GM18868 (cell line): ENCODE data around the gene CFAP97.
"Not testable (repeated sequence)": the region's sequence is repeated elsewhere in the genome, so short reads cannot be mapped to it uniquely, and the experiment has no call there.

ENCODE experiments used
- ATAC-seq: cut with Tn5 transposase; IDR thresholded peaks from one replicate; pipeline ENCODE4 v1.9.1; 2021; ENCODE audit warnings: mild to moderate bottlenecking, moderate library complexity; ENCODE audit not compliant: unreplicated experiment

CFAP97 gene

DNA sequence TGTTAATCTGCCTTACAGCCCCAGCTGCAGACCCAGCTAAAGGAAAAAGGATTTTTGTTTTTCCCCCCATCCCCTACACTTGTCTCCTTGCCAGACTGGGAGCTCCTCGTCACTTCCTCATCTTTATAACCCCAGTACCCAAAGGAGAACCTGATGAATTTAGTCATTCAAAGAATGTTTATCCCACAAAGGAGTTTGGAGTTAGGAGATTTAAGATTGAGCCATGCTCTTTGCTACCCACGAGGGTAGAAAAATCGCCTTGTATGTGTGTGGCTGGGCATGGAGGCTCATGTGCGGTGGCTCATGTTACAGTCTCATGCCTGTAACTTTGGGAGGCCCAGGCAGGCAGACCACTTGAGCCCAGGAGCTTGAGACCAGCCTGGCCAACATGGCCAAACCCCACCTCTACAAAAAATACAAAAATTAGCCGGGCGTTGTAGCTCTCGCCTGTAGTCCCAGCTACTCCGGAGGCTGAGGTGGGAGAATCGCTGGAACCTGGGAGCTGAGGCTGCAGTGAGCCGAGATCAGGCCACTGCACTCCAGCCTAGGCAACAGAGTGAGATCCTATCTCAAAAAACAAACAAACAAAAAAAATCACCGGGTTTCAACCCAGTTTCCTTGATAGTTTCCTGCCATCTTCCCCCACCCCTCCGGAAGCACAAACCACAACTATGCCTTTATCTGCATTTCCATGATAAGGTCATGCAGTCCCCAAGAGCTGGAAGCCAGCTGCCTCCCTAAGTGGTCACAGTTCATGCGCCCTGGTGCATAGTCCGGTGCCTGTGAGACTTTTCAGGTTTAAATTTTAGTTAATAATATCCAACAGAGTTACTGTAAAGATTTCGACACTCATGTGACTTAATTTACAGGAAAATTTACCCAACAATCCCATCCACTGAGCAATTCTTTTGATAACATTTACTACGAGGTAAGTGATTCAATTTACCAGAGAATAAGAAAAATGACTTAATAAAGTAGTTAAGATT is 1.5 kb downstream of the CFAP97 start:
- no peak for ATAC-seq

DNA sequence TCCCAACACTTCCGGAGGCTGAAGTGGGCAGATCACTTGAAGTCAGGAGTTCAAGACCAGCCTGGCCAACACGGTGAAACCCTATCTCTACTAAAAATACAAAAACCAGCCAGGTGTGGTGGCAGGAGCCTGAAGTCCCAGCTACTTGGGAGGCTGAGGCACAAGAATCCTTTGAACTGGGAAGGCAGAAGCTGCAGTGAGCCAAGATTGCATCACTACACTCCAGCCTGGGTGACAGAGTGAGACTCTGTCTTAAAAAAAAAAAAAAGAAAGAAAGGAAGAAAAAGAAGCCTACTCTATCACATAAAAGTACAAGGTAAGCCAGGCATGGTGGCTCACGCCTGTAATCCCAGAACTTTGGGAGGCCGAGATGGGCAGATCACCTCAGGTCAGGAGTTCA is 5.6 kb downstream of the CFAP97 start:
- not testable (repeated sequence) for ATAC-seq

- ATAC-seq, result no peak
Measured at GRCh38 chr4:185196437-185196836, 7.4 kb downstream of the CFAP97 start.

- no peak for ATAC-seq
Measured at GRCh38 chr4:185194924-185195888, 8.6 kb downstream of the CFAP97 start.

- ATAC-seq, result peak; percentile 95
Measured at GRCh38 chr4:185192059-185192458, 11.7 kb downstream of the CFAP97 start.

DNA sequence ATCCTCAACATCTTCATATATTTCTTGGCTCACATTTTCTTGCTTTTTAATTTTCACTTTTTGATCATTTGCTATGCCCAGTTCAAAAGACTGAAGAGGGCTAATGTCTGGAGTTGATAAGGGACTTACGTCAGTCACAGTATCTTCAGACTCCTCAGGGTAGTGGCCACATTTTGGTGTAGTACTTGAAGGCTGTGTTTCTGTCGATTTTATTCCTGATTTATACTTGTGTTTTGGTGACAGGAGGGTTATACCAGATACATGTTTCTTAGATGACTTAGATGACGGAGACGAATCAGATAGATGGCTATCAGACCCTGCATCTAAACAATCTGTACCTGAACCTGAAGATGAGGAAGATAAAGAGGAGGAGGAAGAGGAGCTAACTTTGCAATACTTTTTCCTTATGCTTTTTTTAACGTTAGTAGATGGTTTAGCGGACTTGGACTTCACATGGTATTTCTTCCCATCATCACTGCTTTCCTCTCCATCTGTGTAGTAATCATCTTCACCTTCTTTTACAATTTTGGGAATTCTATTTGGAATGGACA is 13.4 kb downstream of the CFAP97 start:
- ATAC-seq, result no peak

GRCh38 chr4:185189606-185190305 is 14.0 kb downstream of the CFAP97 start:
- no peak for ATAC-seq

- no peak for ATAC-seq
Measured at GRCh38 chr4:185186769-185187168, 17.0 kb downstream of the CFAP97 start.

GRCh38 chr4:185183622-185184281 is 20.0 kb downstream of the CFAP97 start:
- peak; percentile 75 for ATAC-seq

DNA sequence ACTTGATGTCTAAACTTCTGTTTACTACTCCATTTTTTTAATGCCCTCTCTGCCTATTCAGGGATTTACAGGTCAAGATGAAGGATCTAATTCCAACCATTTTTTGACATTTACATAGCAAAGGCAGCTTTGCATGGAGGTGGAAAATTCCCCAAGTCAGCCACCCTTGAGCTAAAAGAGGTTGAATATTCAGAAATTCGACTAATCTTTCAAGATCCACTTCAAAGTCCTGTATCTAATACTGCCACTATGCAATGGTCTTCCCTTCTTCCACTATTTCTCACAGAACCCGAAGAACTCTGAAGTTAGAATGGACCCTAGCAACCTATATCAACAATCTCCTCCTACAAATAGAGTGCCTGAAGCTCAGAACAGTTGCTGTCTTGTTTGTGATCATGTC is 21.6 kb downstream of the CFAP97 start:
- ATAC-seq, result no peak

DNA sequence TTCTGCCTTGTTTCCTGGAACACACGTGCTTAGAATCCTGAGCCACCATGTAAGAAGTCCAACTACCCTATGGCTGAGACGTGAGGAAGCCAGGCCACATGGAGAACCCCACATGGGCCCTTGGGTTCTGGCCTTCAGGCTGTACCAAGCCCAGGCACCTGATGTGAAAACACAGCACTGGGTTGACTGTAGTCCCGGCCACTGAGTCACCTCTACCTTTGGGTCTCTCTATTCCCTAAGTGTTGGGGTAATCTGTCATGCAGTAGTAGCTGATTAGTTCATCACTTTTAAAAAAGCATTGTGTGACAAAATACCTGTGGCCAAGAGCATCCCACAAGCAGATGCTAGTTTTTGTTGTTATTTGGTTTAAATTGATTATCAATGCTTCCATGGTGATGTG is 24.3 kb downstream of the CFAP97 start:
- ATAC-seq, result no peak

DNA sequence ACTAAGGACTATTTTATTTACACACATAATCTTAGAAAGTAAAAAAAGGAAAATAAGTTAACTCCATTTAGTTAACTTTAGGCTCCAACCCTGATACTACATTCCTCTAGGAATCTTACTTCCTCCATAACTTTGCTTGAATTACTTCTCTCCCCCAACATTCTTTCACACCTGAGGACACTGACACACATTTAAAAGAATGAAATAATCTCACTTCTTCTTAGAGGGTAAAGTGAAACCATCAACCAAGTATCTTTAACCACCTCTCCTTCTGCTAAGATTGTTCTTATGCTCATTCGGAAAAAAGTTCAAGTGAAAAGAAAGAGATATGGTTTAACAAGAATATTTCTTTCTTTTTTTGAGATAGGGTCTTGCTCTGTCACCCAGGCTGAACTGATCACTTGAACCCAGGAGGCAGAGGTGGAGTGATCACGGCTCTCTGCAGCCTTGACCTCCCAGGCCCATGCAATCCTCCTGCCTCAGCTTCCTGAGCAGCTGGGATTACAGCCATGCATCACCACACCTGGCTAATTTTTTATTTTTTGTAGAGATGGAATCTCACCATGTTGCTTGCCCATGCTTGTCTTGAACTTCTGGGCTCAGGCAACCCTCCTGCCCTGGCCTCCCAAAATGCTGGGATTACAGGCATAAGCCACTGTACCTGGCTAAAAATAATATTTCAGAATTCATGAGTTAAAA is 32.3 kb downstream of the CFAP97 start:
- ATAC-seq, result peak; percentile 93

GRCh38 chr4:185167234-185167633 is 36.6 kb downstream of the CFAP97 start:
- ATAC-seq, result no peak

DNA sequence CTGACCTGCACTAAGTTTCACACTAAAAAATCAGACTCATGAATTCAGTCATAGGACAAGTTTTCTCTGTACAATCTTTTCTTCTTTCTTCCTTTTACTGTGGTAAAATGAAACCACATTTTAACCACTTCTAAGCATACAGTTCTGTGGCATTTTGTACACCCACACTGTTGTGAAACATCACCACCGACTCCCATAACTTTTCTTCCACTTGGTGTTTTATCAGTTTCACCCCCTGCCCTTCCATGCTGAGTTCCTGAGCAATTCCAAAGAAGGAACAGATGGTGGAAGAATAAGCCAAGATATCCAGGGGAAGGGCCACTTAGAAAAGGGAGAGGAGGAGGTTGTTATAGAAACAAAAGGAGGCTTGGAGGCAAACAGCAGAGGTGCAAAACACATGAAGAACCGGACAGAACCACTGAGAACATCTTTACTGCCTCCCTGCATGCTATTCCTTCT is 38.2 kb downstream of the CFAP97 start:
- ATAC-seq, result peak; percentile 98

- ATAC-seq, result no peak
Measured at GRCh38 chr4:185151296-185151695, 52.5 kb downstream of the CFAP97 start.

DNA sequence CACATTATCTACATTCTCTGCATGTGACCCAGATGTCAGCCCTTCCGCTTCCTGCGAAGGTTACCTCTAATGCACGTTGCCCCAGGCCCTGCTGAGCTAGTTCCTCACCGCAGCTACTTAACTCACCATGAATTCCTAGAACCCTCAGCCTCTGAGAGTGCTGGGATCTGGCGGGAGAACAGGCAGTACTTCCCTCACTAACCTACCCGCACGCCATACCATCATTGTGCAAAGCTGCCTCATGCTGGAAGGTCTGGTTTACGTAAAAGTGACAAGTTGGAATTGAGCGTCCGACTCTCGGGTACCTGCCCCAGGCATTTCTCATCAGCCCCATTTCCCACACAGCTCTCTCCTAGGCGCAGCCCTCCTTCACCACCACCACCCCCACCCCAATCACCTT is 54.4 kb downstream of the CFAP97 start:
- ATAC-seq, result no peak

- no peak for ATAC-seq
Measured at GRCh38 chr4:185145572-185145971, 58.2 kb downstream of the CFAP97 start.

GRCh38 chr4:185144601-185145240 is 59.1 kb downstream of the CFAP97 start:
- no peak for ATAC-seq

DNA sequence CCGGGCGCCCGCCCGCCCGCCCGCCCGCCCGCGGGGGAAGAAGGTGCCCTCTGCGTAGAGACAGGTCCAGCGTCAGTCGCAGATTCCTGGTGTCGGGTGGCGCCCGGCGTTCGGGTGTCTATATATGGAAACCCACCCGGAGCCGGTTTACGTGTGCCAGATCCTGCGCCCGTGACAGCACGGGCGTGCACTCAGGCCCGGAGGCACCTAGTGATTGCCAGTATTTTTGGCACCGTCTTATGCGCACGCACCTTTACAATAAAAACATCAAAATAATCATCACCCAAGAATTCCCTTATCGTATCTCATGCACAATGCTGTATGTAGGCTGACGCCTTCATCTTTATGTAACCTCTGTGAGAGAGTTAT is 60.2 kb downstream of the CFAP97 start:
- ATAC-seq, result peak; percentile 24
